ENCODE data around the gene SCN1A.
A peak's percentile ranks its signal among the peaks of the same experiment; 100 is the strongest.

SCN1A gene

GRCh38 chr2:166157578-166157977 lies 29.8 kb upstream of the SCN1A start:
- Histone ChIP-seq H3K4me3 (ENCODE audit: insufficient read length, low read depth) (no peak overlapping the region), H3K9me3 (ENCODE audit: insufficient read depth, low read length) (no peaks in the 10 kb centered on the region), H3K27me3 (ENCODE audit: insufficient read depth, insufficient read length) (no peaks in the 10 kb centered on the region), H3K9ac (ENCODE audit: insufficient read length, low read depth) (no peak overlapping the region), H3K36me3 (ENCODE audit: insufficient read depth, insufficient read length, low read length) (no peaks in the 10 kb centered on the region), H3K4me1 (ENCODE audit: insufficient read depth, insufficient read length) (no peaks in the 10 kb centered on the region)
- no peak for TF ChIP-seq ZNF274 (IDR thresholded peaks at IDR 0.05; ENCODE audit: low read depth, low read length)
- no peak for TF ChIP-seq YY1 (IDR thresholded peaks at IDR 0.05; ENCODE audit: insufficient read depth, insufficient read length)
- no peak for TF ChIP-seq SUZ12 (IDR thresholded peaks at IDR 0.05; ENCODE audit: extremely low read depth, insufficient read depth, insufficient read length)
- DNase-seq (ENCODE audit: low read depth, low spot score): no peak

DNA sequence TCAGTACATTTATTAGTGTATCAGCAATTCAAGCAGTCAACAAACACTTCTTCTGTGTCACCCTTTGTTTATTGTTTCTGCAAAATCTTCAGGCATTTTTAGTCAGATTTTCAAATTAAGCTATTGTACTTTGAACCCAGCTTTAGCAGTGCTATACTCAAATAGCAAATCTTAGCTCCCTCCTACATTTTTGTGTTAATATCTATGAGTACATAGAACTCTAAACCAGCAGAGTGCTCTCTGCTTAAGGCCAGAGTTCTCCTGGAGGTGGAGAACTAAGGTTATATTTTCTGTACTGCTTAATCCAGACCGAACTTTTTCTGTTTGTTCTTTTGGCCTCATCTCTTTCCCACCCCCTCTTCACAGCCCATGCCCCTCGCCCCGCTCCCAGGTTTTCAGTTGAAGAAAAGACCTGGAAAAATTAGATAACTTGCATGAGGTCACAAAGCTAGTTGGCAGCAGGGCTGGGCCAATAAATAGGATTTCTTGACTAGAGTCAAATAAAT lies 29.2 kb upstream of the SCN1A start:
- DNase-seq (ENCODE audit: low read depth, low spot score): no peak
- Histone ChIP-seq H3K4me3 (ENCODE audit: insufficient read length, low read depth) (no peak overlapping the region), H3K27me3 (ENCODE audit: insufficient read depth, insufficient read length) (no peaks in the 10 kb centered on the region), H3K9ac (ENCODE audit: insufficient read length, low read depth) (no peak overlapping the region), H3K36me3 (ENCODE audit: insufficient read depth, insufficient read length, low read length) (no peaks in the 10 kb centered on the region), H3K4me1 (ENCODE audit: insufficient read depth, insufficient read length) (no peaks in the 10 kb centered on the region), H3K9me3 (ENCODE audit: insufficient read depth, low read length) (no peaks in the 10 kb centered on the region)
- no peak for TF ChIP-seq ZNF274 (IDR thresholded peaks at IDR 0.05; ENCODE audit: low read depth, low read length)
- TF ChIP-seq YY1 (IDR thresholded peaks at IDR 0.05; ENCODE audit: insufficient read depth, insufficient read length): no peak
- no peak for TF ChIP-seq SUZ12 (IDR thresholded peaks at IDR 0.05; ENCODE audit: extremely low read depth, insufficient read depth, insufficient read length)

- Histone ChIP-seq H3K36me3 (ENCODE audit: insufficient read depth, insufficient read length, low read length) (no peaks in the 10 kb centered on the region), H3K4me1 (ENCODE audit: insufficient read depth, insufficient read length) (no peaks in the 10 kb centered on the region), H3K27me3 (ENCODE audit: insufficient read depth, insufficient read length) (no peaks in the 10 kb centered on the region), H3K9ac (ENCODE audit: insufficient read length, low read depth) (no peak overlapping the region), H3K4me3 (ENCODE audit: insufficient read length, low read depth) (no peak overlapping the region), H3K9me3 (ENCODE audit: insufficient read depth, low read length) (no peaks in the 10 kb centered on the region)
- TF ChIP-seq SUZ12 (IDR thresholded peaks at IDR 0.05; ENCODE audit: extremely low read depth, insufficient read depth, insufficient read length): no peak
- no peak for TF ChIP-seq YY1 (IDR thresholded peaks at IDR 0.05; ENCODE audit: insufficient read depth, insufficient read length)
- DNase-seq (ENCODE audit: low read depth, low spot score): no peak
Measured at GRCh38 chr2:166155589-166155988, 27.8 kb upstream of the SCN1A start.

GRCh38 chr2:166154685-166155338 lies 27.0 kb upstream of the SCN1A start:
- Histone ChIP-seq H3K4me3 (ENCODE audit: insufficient read length, low read depth) (no peak overlapping the region), H3K4me1 (ENCODE audit: insufficient read depth, insufficient read length) (no peaks in the 10 kb centered on the region), H3K36me3 (ENCODE audit: insufficient read depth, insufficient read length, low read length) (no peaks in the 10 kb centered on the region), H3K9ac (ENCODE audit: insufficient read length, low read depth) (no peak overlapping the region), H3K9me3 (ENCODE audit: insufficient read depth, low read length) (no peaks in the 10 kb centered on the region), H3K27me3 (ENCODE audit: insufficient read depth, insufficient read length) (no peaks in the 10 kb centered on the region)
- no peak for DNase-seq (ENCODE audit: low read depth, low spot score)
- TF ChIP-seq SUZ12 (IDR thresholded peaks at IDR 0.05; ENCODE audit: extremely low read depth, insufficient read depth, insufficient read length) (no peak), YY1 (IDR thresholded peaks at IDR 0.05; ENCODE audit: insufficient read depth, insufficient read length) (no peak), ZNF274 (IDR thresholded peaks at IDR 0.05; ENCODE audit: low read depth, low read length) (no peak)

DNA sequence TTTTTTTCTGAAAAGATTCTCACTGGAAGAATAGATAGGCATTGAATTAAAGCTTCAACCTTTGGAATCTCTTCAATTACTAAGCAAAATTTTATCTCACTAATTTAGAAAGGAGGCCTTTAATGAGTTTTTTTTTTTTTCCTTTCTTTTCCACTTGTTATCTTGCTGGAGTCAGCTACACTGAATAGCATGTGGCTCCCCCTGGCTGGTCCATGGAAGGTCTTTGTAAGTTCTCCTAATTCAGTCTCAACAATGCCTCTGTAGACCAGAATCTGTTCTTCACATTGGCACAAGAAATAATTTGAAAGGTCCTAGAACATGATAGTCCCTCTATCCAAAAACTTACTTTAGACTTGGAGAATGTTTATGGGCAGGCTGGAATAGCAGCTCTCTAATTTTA lies 24.2 kb upstream of the SCN1A start:
- no peaks in the 10 kb centered on the region for H3K9me3 ChIP-seq (ENCODE audit: insufficient read depth, low read length)
- H3K36me3 ChIP-seq (ENCODE audit: insufficient read depth, insufficient read length, low read length): no peaks in the 10 kb centered on the region
- H3K27me3 ChIP-seq (ENCODE audit: insufficient read depth, insufficient read length): no peaks in the 10 kb centered on the region
- no peak overlapping the region for H3K4me3 ChIP-seq (ENCODE audit: insufficient read length, low read depth)
- TF ChIP-seq YY1 (IDR thresholded peaks at IDR 0.05; ENCODE audit: insufficient read depth, insufficient read length): no peak
- TF ChIP-seq SUZ12 (IDR thresholded peaks at IDR 0.05; ENCODE audit: extremely low read depth, insufficient read depth, insufficient read length): no peak
- TF ChIP-seq ZNF274 (IDR thresholded peaks at IDR 0.05; ENCODE audit: low read depth, low read length): no peak
- no peak overlapping the region for H3K9ac ChIP-seq (ENCODE audit: insufficient read length, low read depth)
- H3K4me1 ChIP-seq (ENCODE audit: insufficient read depth, insufficient read length): no peaks in the 10 kb centered on the region
- DNase-seq (ENCODE audit: low read depth, low spot score): no peak

- Histone ChIP-seq H3K4me1 (ENCODE audit: insufficient read depth, insufficient read length) (no peaks in the 10 kb centered on the region), H3K36me3 (ENCODE audit: insufficient read depth, insufficient read length, low read length) (no peaks in the 10 kb centered on the region), H3K27me3 (ENCODE audit: insufficient read depth, insufficient read length) (no peaks in the 10 kb centered on the region), H3K9ac (ENCODE audit: insufficient read length, low read depth) (no peak overlapping the region), H3K9me3 (ENCODE audit: insufficient read depth, low read length) (no peaks in the 10 kb centered on the region), H3K4me3 (ENCODE audit: insufficient read length, low read depth) (no peak overlapping the region)
- DNase-seq (ENCODE audit: low read depth, low spot score): peak; percentile 27
- no peak for TF ChIP-seq SUZ12 (IDR thresholded peaks at IDR 0.05; ENCODE audit: extremely low read depth, insufficient read depth, insufficient read length)
- no peak for TF ChIP-seq YY1 (IDR thresholded peaks at IDR 0.05; ENCODE audit: insufficient read depth, insufficient read length)
- TF ChIP-seq ZNF274 (IDR thresholded peaks at IDR 0.05; ENCODE audit: low read depth, low read length): no peak
Measured at GRCh38 chr2:166148500-166149400, 20.9 kb upstream of the SCN1A start.

DNA sequence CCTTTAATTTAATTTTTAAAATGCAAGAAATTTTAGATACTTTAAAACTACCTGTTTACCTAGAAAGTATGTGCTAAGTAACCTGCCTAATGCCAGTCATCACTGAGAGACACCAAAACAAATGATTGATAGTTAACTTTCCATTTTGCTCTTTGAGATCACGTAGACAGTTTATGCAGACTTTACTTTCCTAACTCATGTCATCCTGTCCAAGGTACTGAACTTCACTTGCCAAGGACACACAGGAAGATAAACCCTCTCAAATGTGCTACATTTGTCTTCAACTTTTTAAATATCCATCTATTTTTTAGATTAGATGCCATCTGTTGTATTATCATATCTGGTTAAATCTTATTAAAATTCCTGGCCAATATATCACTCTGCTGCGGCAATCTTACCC lies 20.1 kb upstream of the SCN1A start:
- no peak overlapping the region for H3K4me3 ChIP-seq (ENCODE audit: insufficient read length, low read depth)
- H3K9ac ChIP-seq (ENCODE audit: insufficient read length, low read depth): no peak overlapping the region
- TF ChIP-seq ZNF274 (IDR thresholded peaks at IDR 0.05; ENCODE audit: low read depth, low read length) (no peak), YY1 (IDR thresholded peaks at IDR 0.05; ENCODE audit: insufficient read depth, insufficient read length) (no peak), SUZ12 (IDR thresholded peaks at IDR 0.05; ENCODE audit: extremely low read depth, insufficient read depth, insufficient read length) (no peak)
- no peak for DNase-seq (ENCODE audit: low read depth, low spot score)
- H3K27me3 ChIP-seq (ENCODE audit: insufficient read depth, insufficient read length): no peaks in the 10 kb centered on the region
- no peaks in the 10 kb centered on the region for H3K4me1 ChIP-seq (ENCODE audit: insufficient read depth, insufficient read length)
- no peaks in the 10 kb centered on the region for H3K36me3 ChIP-seq (ENCODE audit: insufficient read depth, insufficient read length, low read length)
- no peaks in the 10 kb centered on the region for H3K9me3 ChIP-seq (ENCODE audit: insufficient read depth, low read length)

Data from NT2/D1 (cell line).